GM23338 (cell line): Measurements from ENCODE around the gene FBXL4. TPM values are rescaled to one million over a fixed set of nuclear protein-coding genes. Genes with fewer than 3 reads are reported as not detected.

Experiments used
- ATAC-seq: fragments of 200-7000 bp; cut with Tn5 transposase; 3 replicates; pipeline ENCODE4 v1.9.1; 2020
- DNase-seq: peaks from one replicate; pipeline ENCODE4 v3.0.0-alpha.2; 2015; ENCODE audit warnings: low spot score
- H2AFZ ChIP-seq: fragments of 200-600 bp; sonication (generic); 2 replicates; pipeline ENCODE4 v1.8.0; 2016; ENCODE audit warnings: antibody characterized with exemption, mild to moderate bottlenecking, moderate library complexity
- H3F3A ChIP-seq: fragments of 200-600 bp; sonication (generic); replicated peaks from 2 replicates; pipeline ENCODE4 v1.8.0; 2017; ENCODE audit warnings: antibody characterized with exemption, mixed run types, low read depth
- H3K27ac ChIP-seq: fragments of 200-600 bp; sonication (generic); 2 replicates; pipeline ENCODE4 v1.6.1; 2016; ENCODE audit warnings: low read depth
- H3K27me3 ChIP-seq: fragments of 200-600 bp; sonication (generic); 2 replicates; pipeline ENCODE4 v1.8.0; 2016; ENCODE audit warnings: mild to moderate bottlenecking, mixed run types, moderate library complexity; ENCODE audit not compliant: insufficient read depth
- H3K36me3 ChIP-seq: fragments of 200-600 bp; sonication (generic); 2 replicates; pipeline ENCODE4 v1.8.0; 2016; ENCODE audit warnings: mild to moderate bottlenecking; ENCODE audit not compliant: insufficient read depth
- H3K4me1 ChIP-seq: fragments of 200-600 bp; sonication (generic); 2 replicates; pipeline ENCODE4 v1.8.0; 2016; ENCODE audit warnings: mild to moderate bottlenecking, moderate library complexity; ENCODE audit not compliant: insufficient read depth
- H3K4me2 ChIP-seq: fragments of 200-600 bp; sonication (generic); 2 replicates; pipeline ENCODE4 v1.7.1; 2017; ENCODE audit warnings: mixed run types
- H3K4me3 ChIP-seq: fragments of 200-600 bp; sonication (generic); 2 replicates; pipeline ENCODE4 v1.6.1; 2016; ENCODE audit warnings: mixed run types
- H3K79me2 ChIP-seq: fragments of 200-600 bp; sonication (generic); replicated peaks from 2 replicates; pipeline ENCODE4 v1.8.0; 2017; ENCODE audit warnings: mild to moderate bottlenecking; ENCODE audit not compliant: insufficient read depth
- H3K9me2 ChIP-seq: fragments of 200-600 bp; sonication (generic); 2 replicates; pipeline ENCODE4 v1.8.0; 2017; ENCODE audit not compliant: insufficient read depth
- H4K20me1 ChIP-seq: fragments of 200-600 bp; sonication (generic); replicated peaks from 2 replicates; pipeline ENCODE4 v1.8.0; 2017; ENCODE audit warnings: mild to moderate bottlenecking; ENCODE audit not compliant: insufficient read depth
- H3K27ac Mint-ChIP-seq: 2 replicates; pipeline ENCODE4 v1.8.0; 2020; ENCODE audit warnings: inconsistent platforms, mild to moderate bottlenecking, moderate library complexity, mixed read lengths
- H3K27me3 Mint-ChIP-seq: 3 replicates; pipeline ENCODE4 v1.8.0; 2022; ENCODE audit warnings: low read depth, mild to moderate bottlenecking, moderate library complexity, mixed read lengths, inconsistent platforms; ENCODE audit not compliant: insufficient read depth, poor library complexity
- H3K36me3 Mint-ChIP-seq: 3 replicates; pipeline ENCODE4 v1.8.0; 2021; ENCODE audit warnings: low read depth, mild to moderate bottlenecking, inconsistent platforms, moderate library complexity, mixed read lengths
- H3K4me1 Mint-ChIP-seq: 3 replicates; pipeline ENCODE4 v1.8.0; 2020; ENCODE audit warnings: mild to moderate bottlenecking, inconsistent platforms, mixed read lengths
- H3K4me3 Mint-ChIP-seq: 3 replicates; pipeline ENCODE4 v1.8.0; 2021; ENCODE audit warnings: moderate library complexity, mild to moderate bottlenecking, inconsistent platforms, mixed read lengths
- H3K9me3 Mint-ChIP-seq: 3 replicates; pipeline ENCODE4 v1.8.0; 2020; ENCODE audit warnings: moderate library complexity, mild to moderate bottlenecking, inconsistent platforms, mixed read lengths
- EZH2 ChIP-seq: fragments of 200-600 bp; sonication (generic); IDR thresholded peaks from one replicate; pipeline ENCODE4 v1.8.0; 2017; ENCODE audit warnings: antibody characterized with exemption, mild to moderate bottlenecking, low read depth; ENCODE audit not compliant: unreplicated experiment
- EZH2phosphoT487 ChIP-seq: fragments of 200-600 bp; sonication (generic); IDR thresholded peaks from one replicate; pipeline ENCODE4 v1.8.1; 2018; ENCODE audit warnings: antibody characterized with exemption; ENCODE audit not compliant: unreplicated experiment
- REST ChIP-seq: IDR thresholded peaks from one replicate; pipeline ENCODE4 v1.6.1; 2018; ENCODE audit warnings: antibody characterized with exemption; ENCODE audit not compliant: unreplicated experiment
- ZNF331 ChIP-seq: fragments of 250-450 bp; sonication (Bioruptor Pico); IDR thresholded peaks from 2 replicates; pipeline ENCODE4 v1.5.0; 2020; ENCODE audit warnings: low read depth, mild to moderate bottlenecking, moderate library complexity
- polyA plus RNA-seq: library from polyadenylated mRNA; unstranded; fragments of >200 nt; fragmentation: Nextera tagmentation; extraction: Ambion mirVana; gene quantifications from 2 replicates; pipeline ENCODE4 v1.2.1, GENCODE V29; 2016
- total RNA-seq: library from RNA; depleted of rRNA; stranded (reverse); fragments of >200 nt; shearing (Covaris generic); gene quantifications from 2 replicates; pipeline ENCODE4 v1.2.3, GENCODE V29; 2014

The FBXL4 gene
- total and polyA plus RNA-seq, 2 experiments from 2014 or later = 8.5 to 23.4 TPM

DNA sequence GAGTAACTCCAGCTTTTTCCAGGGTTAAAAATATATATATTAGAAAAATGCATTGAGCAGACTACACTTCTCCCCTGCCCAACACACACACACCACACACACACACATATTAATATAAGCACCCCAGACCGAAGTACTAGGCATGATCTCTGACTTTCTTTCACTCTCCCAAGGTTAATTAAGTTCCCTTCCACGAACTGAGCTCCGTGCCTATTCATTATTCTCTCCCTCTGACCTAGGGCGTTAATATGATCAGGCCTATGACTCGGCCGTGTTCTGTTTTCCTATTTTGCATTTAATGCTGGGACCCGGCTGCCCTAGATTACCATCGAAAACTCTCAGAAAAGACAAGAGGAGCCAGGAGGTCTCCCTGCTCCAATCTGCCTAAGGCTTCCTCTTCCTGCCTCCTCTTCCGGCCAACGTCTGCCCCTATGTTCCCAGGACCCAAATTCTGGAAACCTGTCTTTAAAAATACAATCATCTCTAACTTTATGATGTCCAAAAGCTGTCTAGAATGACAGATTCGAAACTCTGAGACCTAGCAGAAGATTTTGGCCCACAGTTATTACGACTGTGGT lies 119.4 kb downstream of the FBXL4 start:
- Histone ChIP-seq H3K9me2 (no peaks in the 10 kb centered on the region), H3K4me3 (peak overlapping the region; percentile 64), H4K20me1 (peaks cover 18% of the 10 kb centered on the region), H3K36me3 (no peaks in the 10 kb centered on the region), H2AFZ (no peak overlapping the region), H3F3A (peaks cover 10% of the 10 kb centered on the region; the same call in 1 of the 2 replicates), H3K79me2 (no peaks in the 10 kb centered on the region), H3K27me3 (peaks cover 100% of the 10 kb centered on the region), H3K4me1 (peaks cover 66% of the 10 kb centered on the region), H3K4me2 (peak overlapping the region; percentile 83), H3K27ac (no peak overlapping the region)
- peak overlapping the region; percentile 75 for H3K4me3 Mint-ChIP-seq
- TF ChIP-seq ZNF331 (CRISPR knock-in tag) = no peak
- peak; percentile 73 for TF ChIP-seq EZH2
- DNase-seq (peak; percentile 35), ATAC-seq (no peak)
- H3K9me3 Mint-ChIP-seq = no peaks in the 10 kb centered on the region; the same call in 1 of the 3 replicates
- peaks cover 98% of the 10 kb centered on the region for H3K27me3 Mint-ChIP-seq
- peaks cover 56% of the 10 kb centered on the region for H3K4me1 Mint-ChIP-seq
- H3K27ac Mint-ChIP-seq = no peak overlapping the region
- no peaks in the 10 kb centered on the region; the same call in 2 of the 3 replicates for H3K36me3 Mint-ChIP-seq

DNA sequence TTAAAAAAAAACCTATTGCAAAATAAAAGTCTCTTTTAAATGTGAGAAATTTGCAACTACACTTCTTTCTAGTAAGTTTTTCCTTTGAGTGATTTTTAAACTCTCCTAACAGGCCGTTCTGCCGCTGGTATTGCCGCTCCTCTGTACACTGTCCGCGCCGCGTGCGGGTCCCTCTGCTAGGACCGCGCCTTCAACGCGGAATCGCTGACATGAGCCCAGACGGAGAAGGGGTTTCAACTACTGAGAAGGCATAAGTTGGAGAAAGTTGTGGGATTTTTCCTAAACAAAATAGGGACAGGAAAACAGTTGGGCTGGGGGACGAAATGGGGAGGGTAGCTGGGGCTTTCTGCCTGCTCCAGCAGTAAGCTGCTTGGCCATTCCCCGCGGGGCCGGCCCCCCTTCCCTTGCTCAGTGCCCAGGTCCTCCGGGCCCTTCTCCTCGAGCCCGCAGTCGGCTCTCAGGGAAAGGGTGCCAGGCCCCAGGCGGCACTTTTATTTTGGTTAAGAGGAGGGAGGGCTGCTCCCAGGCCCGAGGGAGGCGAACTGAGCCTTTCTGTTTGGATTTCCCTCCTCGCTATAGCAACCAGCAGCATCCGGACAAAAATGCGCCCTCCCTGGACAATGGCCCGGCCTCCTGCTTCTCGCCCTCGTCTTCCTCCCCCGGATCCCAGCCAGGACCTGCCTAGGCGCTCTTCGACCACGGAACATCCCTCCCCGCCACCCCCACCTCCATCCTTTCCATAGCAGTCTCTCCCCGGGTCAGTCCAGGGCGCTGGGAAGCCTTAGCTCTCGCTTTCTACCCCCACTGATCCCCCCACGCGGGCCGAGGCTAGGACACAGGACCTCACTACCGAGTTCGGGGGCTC lies 120.2 kb downstream of the FBXL4 start:
- Mint-ChIP-seq H3K4me1 (peaks cover 49% of the 10 kb centered on the region), H3K36me3 (no peaks in the 10 kb centered on the region; the same call in 2 of the 3 replicates)
- peak overlapping the region; percentile 83 for H3K4me2 ChIP-seq

More for the DNA sequence above, 120.2 kb downstream of the FBXL4 start:
- peak; percentile 8 for ATAC-seq
- TF ChIP-seq EZH2phosphoT487 (peak; percentile 73), REST (no peak), EZH2 (peak; percentile 95)
- peaks cover 91% of the 10 kb centered on the region for H3K27me3 Mint-ChIP-seq
- peaks cover 64% of the 10 kb centered on the region for H3K4me1 ChIP-seq
- H3K27me3 ChIP-seq = peaks cover 100% of the 10 kb centered on the region
- H3K4me3 ChIP-seq = peak overlapping the region; percentile 64
- peak overlapping the region; percentile 94 for H2AFZ ChIP-seq
- H3F3A ChIP-seq = peaks cover 10% of the 10 kb centered on the region; the same call in 1 of the 2 replicates
- H3K9me3 Mint-ChIP-seq = no peaks in the 10 kb centered on the region; the same call in 2 of the 3 replicates
- peaks cover 18% of the 10 kb centered on the region; the same call in 1 of the 2 replicates for H4K20me1 ChIP-seq
- no peaks in the 10 kb centered on the region for H3K9me2 ChIP-seq
- peak overlapping the region; percentile 75 for H3K4me3 Mint-ChIP-seq
- no peaks in the 10 kb centered on the region for H3K79me2 ChIP-seq
- no peak overlapping the region for H3K27ac Mint-ChIP-seq
- DNase-seq = peak; percentile 90
- no peak overlapping the region for H3K27ac ChIP-seq
- no peaks in the 10 kb centered on the region for H3K36me3 ChIP-seq
